Right lobe of liver (tissue), 6 donors: ENCODE data around the gene SUGCT. TPM values are rescaled to one million over a fixed set of nuclear protein-coding genes. Genes with fewer than 3 reads are reported as not detected.

ENCODE experiments used
- ATAC-seq, 4 donors: fragments of 200-7000 bp; cut with Tn5 transposase; one replicate each; pipeline ENCODE4 v1.9.1; 2020; ENCODE audit warnings: mild to moderate bottlenecking in 4 of 4, moderate library complexity in 4 of 4
- DNase-seq, 3 donors: peaks; one replicate each; pipeline ENCODE4 v3.0.0-alpha.2; 2020
- H3K27ac ChIP-seq, 3 donors: fragments of 200-600 bp; one replicate each; pipeline ENCODE4 v1.8.0; 2022
- H3K27me3 ChIP-seq, 2 donors: fragments of 200-600 bp; one replicate each; pipeline ENCODE4 v1.8.0; 2022
- H3K36me3 ChIP-seq, 4 donors: fragments of 200-600 bp; sonication (generic) in 1 of 4; one replicate each; pipeline versions ENCODE4 v1.5.1 to v1.8.0; 2017 to 2022; ENCODE audit warnings: control low read depth in 1 of 4
- H3K4me1 ChIP-seq, 4 donors: fragments of 200-600 bp; sonication (generic) in 1 of 4; one replicate each; pipeline versions ENCODE4 v1.5.1 to v1.8.0; 2017 to 2022; ENCODE audit warnings: control low read depth in 1 of 4
- H3K4me3 ChIP-seq, 3 donors: fragments of 200-600 bp; one replicate each; pipeline ENCODE4 v1.8.0; 2022
- H3K9me3 ChIP-seq, 4 donors: fragments of 200-600 bp; sonication (generic) in 1 of 4; one replicate each; pipeline versions ENCODE4 v1.5.1 to v1.8.0; 2017 to 2022; ENCODE audit warnings: control low read depth in 1 of 4
- CTCF ChIP-seq, 4 donors: fragments of 200-600 bp in 3 of 4; fragments of 450-650 bp in 1 of 4; IDR thresholded peaks; one replicate each; pipeline versions ENCODE4 v1.5.1 to v1.8.0; 2016 to 2022; ENCODE audit warnings: antibody characterized with exemption in 4 of 4, mild to moderate bottlenecking in 2 of 4
- POLR2A ChIP-seq: fragments of 450-650 bp; IDR thresholded peaks from one replicate; pipeline ENCODE4 v1.6.1; 2017; ENCODE audit warnings: antibody characterized with exemption, mild to moderate bottlenecking
- WGBS: methylation state at CpG from one replicate; pipeline ENCODE4 v1.1.6; 2018; ENCODE audit warnings: low coverage, low lambda C conversion rate; ENCODE audit not compliant: insufficient coverage; ENCODE audit errors: missing lambda C conversion rate; 5-methylcytosine and 5-hydroxymethylcytosine counted together
- intact Hi-C, 2 donors: fragments of 100-400 bp; cut with DNase I; formaldehyde crosslinking; loops; one replicate each; pipeline versions ENCODE4 v1.11.2 to v1.14.1; 2022
- total RNA-seq, 6 experiments: library from RNA; depleted of rRNA in 2 of 6; stranded (reverse); fragments of >200 nt in 2 of 6; fragmentation: NEBNext Ultra II Directional in 3 of 6; extraction: Animal tissue kit (Norgen Biotek cat#: 25700) in 3 of 6; gene quantifications; one replicate each; pipeline versions ENCODE4 v1.1.0 to v1.2.4, GENCODE V29; 2016 to 2023
- donor health status: DM: no; HTN: yes; CAD: no.
- donor health status: DM: no; HTN: no; CAD: no.
- donor health status: DM: no; HTN: no; CAD: no.
- donor health status: DM: no; HTN: yes; CAD: no.
- donor health status: DM: no; HTN: yes; CAD: no.

Gene SUGCT
- total RNA-seq, 6 experiments from 2014 or later = 10.1 to 21.0 (median 14.2) TPM

GRCh38 chr7:40765639-40766038 is 630.8 kb downstream of the SUGCT start:
- intact Hi-C loops = no loop called here

GRCh38 chr7:40772096-40772495 is 637.3 kb downstream of the SUGCT start:
- Histone ChIP-seq H3K4me3 (no peak overlapping the region), H3K4me1 (no peaks in the 10 kb centered on the region), H3K36me3 (no peaks in the 10 kb centered on the region), H3K9me3 (no peaks in the 10 kb centered on the region), H3K27ac (no peak overlapping the region), H3K27me3 (no peaks in the 10 kb centered on the region)
- 69% methylated on average over 3 of the region's 3 CpGs for WGBS
- no peak for ATAC-seq
- no peak for DNase-seq
- intact Hi-C loops = no loop called here
- TF ChIP-seq POLR2A (no peak), CTCF (IDR thresholded peaks at IDR 0.05) (no peak)

More at GRCh38 chr7:40765639-40766038, 630.8 kb downstream of the SUGCT start:
- TF ChIP-seq CTCF (IDR thresholded peaks at IDR 0.05) (no peak), POLR2A (no peak)
- Histone ChIP-seq H3K27ac (no peak overlapping the region), H3K36me3 (no peaks in the 10 kb centered on the region), H3K4me3 (no peak overlapping the region), H3K27me3 (no peaks in the 10 kb centered on the region), H3K4me1 (peaks cover 0 to 8% (median 4%) of the 10 kb centered on the region in 4 donors), H3K9me3 (no peaks in the 10 kb centered on the region)
- WGBS = 61% methylated on average over 3 of the region's 3 CpGs
- DNase-seq = no peak
- no peak for ATAC-seq

GRCh38 chr7:40773656-40774055 is 638.9 kb downstream of the SUGCT start:
- ATAC-seq = no peak
- Histone ChIP-seq H3K27ac (no peak overlapping the region), H3K9me3 (no peaks in the 10 kb centered on the region), H3K4me3 (no peak overlapping the region), H3K4me1 (no peaks in the 10 kb centered on the region), H3K27me3 (no peaks in the 10 kb centered on the region), H3K36me3 (no peaks in the 10 kb centered on the region)
- DNase-seq = no peak
- TF ChIP-seq POLR2A = no peak
- TF ChIP-seq CTCF (IDR thresholded peaks at IDR 0.05) = no peak
- 63% methylated on average over 3 of the region's 3 CpGs for WGBS
- intact Hi-C loops = no loop called here

GRCh38 chr7:40775877-40776276 is 641.1 kb downstream of the SUGCT start:
- intact Hi-C loops = no loop called here
- H3K27ac ChIP-seq = no peak overlapping the region
- 84% methylated on average over 4 of the region's 4 CpGs for WGBS
- no peaks in the 10 kb centered on the region for H3K27me3 ChIP-seq
- no peak overlapping the region for H3K4me3 ChIP-seq
- ATAC-seq = no peak
- no peaks in the 10 kb centered on the region for H3K4me1 ChIP-seq
- no peaks in the 10 kb centered on the region for H3K36me3 ChIP-seq
- TF ChIP-seq CTCF (IDR thresholded peaks at IDR 0.05) = no peak
- no peak for TF ChIP-seq POLR2A
- no peaks in the 10 kb centered on the region for H3K9me3 ChIP-seq
- DNase-seq = no peak

GRCh38 chr7:40777730-40778312 is 643.0 kb downstream of the SUGCT start:
- intact Hi-C loops = no loop called here
- H3K27ac ChIP-seq = no peak overlapping the region
- WGBS = 97% methylated on average over 3 of the region's 5 CpGs
- no peak overlapping the region for H3K4me3 ChIP-seq
- ATAC-seq = no peak
- no peak for DNase-seq
- TF ChIP-seq POLR2A (no peak), CTCF (IDR thresholded peaks at IDR 0.05) (no peak)
- no peaks in the 10 kb centered on the region for H3K9me3 ChIP-seq
- H3K27me3 ChIP-seq = no peaks in the 10 kb centered on the region
- no peaks in the 10 kb centered on the region for H3K36me3 ChIP-seq
- no peaks in the 10 kb centered on the region for H3K4me1 ChIP-seq
